ENCODE results near the gene NFATC1.
"Not testable (repeated sequence)": the region's sequence is repeated elsewhere in the genome, so short reads cannot be mapped to it uniquely, and the experiment has no call there.

The NFATC1 gene

DNA sequence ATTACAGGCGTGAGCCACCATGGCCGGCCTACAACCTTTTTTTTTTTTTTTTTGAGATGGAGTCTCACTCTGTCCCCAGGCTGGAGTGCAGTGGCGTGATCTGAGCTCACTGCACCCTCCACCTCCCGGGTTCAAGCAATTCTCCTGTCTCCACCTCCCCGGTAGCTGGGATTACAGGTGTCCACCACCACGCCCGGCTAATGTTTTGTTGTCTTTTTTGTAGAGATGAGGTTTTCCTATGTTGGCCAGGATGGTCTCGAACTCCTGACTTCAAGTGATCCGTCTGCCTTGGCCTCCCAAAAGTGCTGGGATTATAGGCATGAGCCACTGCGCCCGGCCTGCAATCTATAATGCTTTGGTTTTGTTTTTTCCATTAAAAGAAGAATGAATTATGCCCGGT is 19.1 kb upstream of the NFATC1 start:
- not testable (repeated sequence) for DNase-seq

DNA sequence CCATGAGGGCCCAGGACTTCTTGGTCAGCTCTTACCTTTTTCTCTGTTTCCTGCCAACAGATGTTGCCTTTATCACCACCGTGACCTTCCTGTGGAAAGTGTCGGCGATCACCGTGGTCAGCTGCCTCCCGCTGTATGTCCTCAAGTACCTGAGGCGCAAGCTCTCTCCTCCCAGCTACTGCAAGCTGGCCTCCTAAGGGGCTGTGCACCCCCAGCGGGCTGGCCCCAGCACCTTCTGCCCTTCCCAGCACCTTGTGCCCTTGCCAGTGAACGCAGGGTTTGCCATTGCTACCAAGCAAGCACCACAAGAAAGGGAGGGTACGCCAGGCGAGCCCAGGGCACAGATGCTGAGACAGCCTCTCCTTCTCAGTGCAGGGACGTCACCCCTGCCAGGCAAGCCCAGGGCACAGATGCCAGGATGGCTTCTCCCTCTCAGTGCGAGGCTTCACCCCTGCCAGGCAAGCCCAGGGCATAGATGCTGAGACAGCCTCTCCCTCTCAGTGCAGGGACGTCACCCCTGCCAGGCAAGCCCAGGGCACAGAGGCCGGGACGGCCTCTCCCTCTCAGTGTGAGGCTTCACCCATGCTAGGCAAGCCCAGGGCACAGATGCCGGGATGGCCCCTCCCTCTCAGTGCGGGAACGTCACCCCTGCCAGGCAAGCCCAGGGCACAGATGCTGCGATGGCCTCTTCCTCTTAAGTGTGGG is 18.4 kb upstream of the NFATC1 start:
- DNase-seq = no peak

DNA sequence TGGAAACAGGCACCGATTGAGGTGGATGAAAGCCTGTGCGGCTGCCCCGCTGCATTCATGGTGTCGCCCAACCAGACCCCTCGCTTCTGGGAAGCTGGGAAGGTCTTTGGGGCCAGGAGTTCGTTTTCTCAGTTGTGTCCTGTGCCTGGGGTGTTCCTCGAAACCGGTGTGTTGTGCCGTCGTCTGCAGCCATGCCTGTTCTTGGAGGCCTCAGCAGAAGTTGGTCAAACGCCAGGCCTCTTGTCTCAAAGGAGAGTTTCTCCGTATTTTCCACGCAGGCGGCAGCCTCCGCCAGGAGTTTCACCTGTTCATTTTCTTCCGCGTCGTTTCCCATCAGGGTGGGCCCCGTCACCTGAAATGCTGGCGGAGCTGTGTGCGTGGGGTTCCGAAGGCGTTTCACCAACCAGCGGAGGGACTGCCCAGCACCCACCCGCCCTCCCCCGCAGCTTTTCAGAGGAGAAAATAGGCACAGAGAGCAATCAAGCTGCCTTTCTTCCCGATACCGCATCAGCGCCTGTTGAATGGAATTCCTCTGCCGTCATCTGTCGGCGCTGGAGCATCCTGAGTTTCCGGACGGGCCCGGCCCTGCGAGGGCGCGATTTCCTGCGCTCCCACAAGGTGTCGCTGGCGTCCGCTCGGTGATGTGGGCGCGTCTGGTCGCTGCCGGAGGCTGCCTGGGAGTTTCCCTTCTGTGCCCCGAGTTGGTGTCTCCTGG is 17.0 kb upstream of the NFATC1 start:
- peak; percentile 74 for DNase-seq

DNA sequence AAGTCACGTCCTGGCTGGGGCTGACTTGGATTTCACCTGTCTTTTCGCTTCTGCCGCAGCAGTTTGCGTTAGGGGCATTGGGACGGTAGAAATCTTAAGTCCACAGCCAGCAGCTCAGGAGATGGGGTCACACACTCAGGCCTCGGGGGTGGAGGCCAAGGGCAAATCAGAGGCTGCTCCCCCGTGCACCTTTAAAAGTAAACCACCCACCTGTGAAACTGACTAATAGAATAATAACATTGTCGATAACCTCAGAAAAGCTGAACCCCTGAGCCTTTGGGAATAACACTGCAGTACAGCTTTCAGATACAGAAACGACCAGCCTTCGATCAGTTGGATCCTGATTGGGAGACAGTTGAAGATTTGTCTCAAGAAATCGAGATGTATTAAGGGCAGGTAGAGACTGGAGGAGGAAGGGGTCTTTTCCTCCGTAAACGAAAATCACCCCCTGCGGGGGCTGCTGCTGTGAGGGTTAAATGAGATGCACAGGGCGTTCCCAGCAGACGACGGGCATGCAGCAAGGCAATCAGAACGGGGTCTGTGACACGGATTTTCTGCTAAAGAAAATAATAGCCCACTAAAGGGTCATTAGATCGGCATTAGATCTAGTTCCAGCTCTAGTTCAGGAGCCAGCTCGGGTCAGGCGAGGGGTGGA is 16.4 kb upstream of the NFATC1 start:
- DNase-seq = no peak

DNA sequence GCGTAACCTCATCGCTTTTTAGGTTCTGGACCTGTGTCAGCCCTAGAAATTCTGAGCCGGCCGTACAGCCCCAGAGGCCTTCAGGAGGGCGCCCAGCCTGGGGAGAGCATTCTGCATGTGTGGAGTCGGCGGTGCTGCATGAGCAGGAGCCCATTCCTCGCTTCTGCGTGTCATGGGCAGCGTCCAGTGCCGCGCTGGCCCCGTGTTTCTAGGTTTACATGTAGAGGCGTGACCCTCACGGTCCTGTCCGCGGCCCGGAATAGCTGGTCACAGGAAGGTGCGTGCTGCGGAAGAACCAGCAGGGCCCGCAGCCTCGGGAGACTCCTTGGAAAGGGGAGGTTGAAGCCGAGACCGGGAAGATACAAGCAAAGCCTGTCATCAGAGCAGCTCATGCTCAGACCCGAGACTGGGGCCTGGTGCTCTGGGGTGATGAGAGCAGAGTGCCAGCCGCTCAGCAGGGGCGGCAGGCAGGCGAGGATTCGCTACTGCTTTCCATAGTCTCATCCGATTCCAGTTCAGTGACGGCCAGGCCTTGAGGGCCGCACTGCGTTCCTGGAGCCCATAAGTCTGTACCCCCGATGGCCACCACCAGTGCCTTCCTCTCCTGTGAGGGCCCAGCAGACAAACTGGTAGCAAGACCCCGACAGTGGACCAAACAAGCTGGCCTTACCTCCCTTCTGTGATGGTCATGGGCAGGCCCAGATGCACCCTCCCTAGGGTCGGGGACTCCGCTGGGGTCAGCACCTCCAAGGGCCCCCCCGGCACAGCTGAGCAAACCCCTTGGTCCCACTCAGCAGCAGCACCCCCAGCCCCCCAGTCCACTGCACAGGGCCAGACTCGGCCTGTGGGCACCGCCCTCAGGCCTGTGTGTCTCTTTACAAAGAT is 15.6 kb upstream of the NFATC1 start:
- DNase-seq = no peak

DNA sequence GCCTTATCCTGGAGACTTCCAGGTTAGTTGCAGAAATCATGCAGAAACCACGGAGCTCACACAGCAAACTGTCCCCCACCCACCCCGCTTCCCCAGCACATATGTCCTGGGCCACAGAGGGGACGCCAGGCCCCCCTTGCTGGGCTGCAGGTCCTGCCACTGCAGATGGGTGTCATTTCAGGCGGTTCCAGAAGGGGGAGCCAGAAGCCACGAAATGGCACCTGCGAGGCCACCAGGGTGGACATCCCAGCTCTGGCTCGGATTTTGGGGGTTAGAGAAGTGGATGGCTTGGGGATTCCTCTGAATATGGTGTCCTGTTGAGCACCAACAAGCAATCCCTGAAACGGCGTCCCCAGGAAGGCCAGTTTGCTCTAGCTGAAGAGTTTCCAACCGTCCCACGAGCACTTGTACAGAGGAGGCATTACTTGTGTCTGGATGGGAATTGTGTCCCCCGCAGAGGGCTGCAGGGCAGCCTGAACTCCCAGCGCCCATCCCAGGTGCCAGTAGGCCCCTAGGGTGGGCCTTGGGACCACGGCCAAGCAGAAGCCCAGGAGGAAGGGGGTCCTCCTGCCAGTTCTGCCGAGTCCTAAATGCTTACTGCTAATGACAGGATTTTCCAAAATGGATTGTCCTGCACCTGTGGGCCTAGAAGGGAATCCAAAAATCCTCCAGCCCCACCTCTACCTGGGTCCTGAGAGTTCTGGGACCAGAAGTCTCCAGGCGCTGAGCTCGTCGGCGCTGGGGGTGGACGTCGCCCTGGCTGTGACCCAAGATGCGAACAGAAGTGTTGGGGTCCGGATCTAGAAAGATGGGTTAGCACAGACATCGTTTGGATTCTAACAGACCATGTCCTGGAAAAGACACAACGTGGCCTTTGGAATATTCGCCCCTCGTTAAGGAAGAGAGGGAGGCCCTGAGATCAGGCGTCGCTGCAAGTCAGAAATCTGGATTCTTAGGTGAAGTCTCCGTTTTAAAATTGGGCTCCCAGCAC is 14.6 kb upstream of the NFATC1 start:
- DNase-seq = peak; percentile 58

DNA sequence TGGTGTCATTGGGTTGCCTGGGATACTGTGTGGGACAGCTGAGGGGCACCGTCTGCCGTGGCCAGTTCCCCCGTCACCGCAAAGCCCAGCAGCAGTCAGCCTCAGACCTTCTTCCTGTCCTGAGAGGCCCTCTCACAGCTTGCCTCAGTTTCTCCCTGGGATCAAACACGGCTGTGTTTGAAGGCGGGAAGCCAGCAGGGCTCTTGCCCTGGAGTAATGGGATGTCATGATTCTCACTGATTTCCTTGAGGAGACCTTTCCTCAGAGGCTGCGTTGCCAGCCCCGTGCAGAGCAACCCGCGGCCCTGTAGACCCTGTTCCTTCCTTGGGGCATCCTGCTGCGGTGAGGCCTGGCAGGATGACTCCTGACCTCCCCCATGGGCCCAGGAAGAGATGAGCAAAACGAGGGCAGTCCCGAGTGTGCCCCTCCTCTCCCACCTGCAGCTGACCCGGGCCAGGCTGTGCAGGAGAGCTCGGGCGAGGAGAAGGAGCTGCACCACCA is 13.9 kb upstream of the NFATC1 start:
- no peak for DNase-seq

DNA sequence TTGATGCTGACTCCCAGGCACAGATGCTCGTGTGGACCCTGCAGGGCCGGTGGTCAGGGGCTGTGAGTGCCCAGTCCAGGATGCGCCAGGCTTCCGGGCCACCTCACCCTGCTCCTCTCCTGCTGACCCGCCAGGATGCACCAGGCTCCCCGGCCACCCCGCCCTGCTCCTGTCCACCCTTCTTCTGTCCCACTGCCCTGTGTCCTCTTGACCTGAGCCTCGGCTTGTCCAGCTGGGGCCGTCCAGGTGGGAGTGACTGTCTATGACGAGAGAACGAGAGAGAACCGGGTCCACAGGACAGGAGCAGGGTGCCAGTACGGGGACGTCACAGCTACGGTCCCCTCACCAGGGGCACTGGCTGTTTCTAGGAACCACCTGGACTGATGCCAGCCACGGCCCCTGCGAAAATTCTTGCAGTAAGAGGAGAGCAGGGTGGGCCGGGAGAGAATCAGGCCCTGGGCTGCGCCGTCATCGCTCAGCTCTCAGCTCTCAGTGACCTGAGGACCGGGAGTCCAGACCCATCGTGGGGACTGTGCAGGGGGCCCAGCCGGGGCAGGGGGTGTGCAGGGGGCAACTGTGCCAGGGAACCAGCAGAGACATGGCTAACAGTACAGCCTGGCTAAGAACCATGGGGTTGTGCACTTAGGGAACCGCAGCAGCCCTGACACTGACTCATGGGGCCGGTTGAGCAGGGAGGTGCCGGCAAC is 12.9 kb upstream of the NFATC1 start:
- DNase-seq = no peak

DNA sequence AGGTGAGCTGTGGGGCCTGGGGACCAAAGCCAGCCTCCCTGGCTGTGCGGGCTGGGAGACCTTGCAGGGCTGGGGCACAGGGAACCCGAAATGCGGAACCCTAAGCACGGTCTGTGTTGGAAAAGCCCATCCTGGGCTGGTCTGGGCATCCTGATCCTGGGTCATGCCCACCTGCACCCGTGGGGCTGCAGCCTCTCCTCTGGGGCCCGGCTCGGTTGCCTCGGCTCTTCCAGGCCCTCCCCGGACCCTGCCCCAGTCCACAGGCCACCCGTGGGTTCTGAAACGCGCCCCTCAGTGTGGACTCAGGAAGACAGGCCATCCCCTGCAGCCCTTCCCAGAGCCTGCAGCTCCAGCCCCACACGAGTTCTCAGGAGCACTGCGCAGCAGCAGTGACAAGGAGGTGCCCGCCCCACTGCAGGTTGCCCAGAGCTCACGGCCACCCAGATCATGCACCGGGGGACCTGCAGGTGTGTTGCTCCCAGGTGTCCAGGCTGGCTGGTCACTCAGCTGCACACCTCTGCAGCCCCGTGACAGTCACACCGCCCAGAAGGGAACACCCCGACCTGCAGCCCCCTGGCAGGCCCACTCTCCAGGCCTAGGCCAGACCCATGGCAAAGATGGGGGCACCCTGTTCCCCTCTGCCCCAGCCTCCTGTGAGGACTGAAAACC is 12.2 kb upstream of the NFATC1 start:
- no peak for DNase-seq

DNA sequence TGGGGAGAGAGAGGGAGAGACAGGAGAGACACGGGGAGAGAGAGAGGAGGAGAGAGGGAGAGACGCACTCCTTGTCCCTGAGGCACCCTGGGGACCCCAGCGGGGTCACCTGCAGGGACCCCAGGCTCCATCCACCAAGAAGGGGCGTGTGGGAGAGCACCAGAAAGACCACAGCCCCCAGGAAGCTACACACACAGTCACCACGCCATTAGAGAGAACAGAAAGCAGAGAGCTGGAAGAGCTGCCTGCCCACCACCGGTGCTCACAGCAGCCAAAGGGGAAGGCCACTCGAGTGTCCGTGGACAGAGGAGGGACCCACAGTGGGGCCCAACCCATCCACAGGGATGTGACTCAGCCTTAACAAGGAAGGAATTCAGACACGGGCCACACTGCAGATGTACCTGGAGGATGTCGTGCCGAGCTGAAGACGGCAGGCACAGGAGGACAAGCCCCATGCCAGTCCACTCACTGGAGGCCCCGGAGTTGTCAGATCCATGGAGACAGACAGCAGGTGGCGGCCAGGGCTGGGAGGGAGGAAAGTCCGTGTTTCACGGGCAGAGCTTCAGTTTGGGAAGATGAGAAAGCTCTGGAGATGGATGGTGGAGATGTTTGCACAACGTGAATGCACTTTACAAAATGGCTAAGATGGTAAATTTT is 11.5 kb upstream of the NFATC1 start:
- no peak for DNase-seq

DNA sequence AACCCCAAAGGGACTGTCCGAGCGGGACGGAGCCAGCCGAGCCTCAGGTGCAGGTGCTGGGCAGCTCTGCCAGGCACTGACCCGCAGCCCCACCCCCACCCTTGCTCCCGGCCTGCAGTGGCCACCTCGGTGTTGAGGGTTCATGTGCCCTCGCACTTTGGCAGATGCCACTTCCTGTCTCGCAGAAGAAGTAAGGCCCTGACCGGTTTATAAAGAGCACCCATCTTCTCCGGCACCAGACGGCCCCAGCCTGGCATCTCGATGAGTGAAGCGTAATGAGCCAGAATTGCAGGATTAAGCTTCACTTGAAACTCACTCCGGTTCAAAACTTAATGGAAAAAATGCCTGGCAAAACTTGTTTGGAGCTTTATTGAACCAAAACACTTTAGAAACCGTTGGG is 10.9 kb upstream of the NFATC1 start:
- no peak for DNase-seq

DNA sequence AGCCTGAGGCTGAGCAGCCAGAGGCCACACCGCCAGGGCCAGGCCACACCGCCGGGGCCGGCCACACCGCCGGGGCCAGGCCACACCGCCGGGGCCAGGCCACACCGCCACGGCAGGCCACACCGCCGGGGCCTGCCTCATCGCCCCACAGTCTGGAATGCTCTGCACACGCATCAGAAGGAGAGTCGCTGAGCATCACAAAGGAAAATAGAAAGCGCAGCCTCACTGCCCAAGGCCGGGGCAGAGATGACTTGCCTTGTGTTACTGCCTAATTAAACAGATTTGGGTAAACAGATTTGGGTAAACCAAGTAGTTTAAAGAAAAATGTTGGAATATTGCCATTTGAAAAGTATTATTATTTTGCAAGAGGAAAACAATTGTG is 10.4 kb upstream of the NFATC1 start:
- no peak for DNase-seq

DNA sequence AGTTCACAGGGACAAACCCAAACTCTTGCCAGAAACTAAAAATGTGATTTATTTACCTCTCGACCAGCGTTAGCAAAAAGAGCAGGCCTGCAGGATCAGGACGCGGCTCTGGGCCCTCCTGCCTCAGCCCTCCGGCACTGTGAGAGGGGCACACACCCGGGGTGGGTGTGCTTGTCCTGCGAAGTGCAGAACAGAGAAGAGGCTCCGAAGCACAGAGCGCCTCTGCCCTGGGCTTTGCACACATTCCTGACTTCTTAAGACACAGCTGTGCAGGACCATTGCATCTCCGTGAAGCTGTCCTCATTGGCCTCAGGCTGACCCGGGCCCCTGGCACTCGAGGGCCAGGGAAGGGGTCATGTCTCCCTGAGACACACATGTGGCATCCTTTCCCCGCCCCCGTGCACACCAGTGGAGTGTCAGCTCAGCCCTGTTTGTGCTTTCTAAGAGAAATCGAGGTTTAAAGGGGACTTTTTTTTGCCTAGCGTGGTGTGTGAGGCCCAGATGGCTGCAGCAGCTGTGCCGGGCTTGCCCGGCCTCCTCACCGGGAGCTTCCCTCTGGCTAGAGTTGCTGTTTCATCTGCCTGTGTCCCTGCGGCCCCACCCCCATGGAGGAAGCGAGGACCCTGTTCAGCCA is 9.9 kb upstream of the NFATC1 start:
- DNase-seq = no peak

DNA sequence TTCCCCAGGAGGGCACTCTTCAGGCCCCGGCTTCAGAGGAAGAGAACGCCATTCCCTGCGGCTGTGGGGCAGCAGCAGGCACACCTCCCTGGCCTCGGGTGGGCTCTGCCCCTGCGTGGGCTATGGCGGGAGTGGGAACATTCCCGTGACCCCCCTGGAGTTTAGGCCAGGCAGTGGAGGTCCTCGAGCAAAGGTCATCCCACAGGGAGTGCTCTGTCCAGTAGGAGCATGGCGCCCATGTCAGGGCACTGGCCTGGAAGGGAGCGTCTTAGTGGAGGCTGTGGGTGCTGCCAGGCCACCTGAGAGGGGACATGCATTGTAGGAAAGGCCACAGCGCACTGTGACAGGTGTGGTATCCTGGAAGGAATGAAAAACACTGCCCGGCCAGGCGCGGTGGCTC is 9.2 kb upstream of the NFATC1 start:
- DNase-seq = no peak

DNA sequence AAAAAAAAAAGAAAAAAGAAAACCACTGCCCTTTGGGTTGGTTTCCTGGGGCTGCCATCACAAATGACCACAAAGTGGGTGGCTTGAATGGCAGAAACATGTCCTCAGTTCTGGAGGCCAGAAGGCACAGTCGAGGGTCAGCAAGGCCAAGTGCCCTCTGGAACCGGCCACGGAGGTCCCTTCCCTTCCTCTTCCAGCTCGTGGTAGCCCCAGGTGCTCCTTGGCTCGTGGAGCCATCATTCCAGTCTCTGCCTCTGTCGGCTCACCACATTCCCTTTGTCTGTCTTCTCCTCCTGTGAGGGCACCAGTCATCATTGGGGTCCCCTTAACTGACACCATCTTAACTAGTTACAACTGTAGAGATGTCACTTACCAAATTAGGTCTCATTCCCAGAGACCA is 8.5 kb upstream of the NFATC1 start:
- no peak for DNase-seq

DNA sequence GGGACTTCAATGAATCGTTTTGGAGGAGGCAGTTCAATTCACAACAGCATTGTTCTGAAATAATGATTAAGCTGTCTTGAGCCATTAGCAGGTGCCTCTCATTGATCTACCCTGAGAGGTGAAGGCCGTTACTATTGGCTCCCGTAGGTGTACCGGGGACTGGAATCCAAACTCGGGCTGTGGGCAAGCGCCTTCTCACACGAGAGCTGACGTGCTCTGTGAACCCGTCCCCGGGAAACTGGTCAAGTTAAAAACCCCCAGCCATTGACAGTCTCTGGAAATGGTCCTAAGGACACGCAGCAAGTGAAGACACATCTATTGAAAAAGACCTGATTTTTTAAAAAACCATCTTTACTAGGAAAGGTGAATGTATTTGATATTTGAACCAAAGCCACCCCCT is 8.1 kb upstream of the NFATC1 start:
- no peak for DNase-seq

DNA sequence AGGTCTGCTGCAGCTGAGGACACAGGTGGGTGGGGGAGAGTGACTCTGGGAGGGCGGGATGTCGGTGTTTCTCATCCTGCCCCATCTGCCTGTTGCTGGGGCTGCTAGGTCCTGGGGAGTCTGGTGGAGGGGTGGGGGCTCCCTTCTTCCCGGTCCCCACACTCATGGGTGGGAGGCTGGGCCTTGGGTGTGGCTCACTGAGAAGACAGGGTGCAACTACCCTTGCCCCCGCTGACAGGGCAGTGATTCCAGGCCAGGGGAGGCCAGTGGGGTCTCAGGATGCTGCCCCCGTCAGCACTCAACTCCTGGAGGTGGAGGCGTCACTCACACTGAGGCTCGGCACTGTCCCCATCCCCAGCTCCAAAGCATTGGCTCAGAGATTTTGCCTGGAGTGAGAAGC is 7.7 kb upstream of the NFATC1 start:
- no peak for DNase-seq

DNA sequence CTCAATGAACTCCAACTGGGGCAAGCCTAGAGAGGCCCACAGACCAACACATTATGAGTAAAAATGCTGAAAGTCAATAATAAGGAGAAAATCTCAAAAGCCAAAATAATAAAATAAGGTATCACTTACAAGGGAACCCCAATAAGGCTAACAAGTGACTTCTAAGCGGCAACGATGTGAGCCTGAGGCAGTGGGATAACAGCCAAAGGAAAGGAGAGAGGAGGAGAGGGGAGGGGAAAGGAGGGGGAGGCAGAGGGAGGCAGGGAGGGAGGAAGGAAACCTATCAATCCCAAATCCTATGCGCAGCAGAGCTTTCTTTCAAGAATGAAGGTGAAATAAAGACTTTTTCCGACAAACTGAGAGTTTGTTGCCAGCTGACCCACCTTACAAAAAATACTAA is 6.0 kb upstream of the NFATC1 start:
- DNase-seq = no peak

DNA sequence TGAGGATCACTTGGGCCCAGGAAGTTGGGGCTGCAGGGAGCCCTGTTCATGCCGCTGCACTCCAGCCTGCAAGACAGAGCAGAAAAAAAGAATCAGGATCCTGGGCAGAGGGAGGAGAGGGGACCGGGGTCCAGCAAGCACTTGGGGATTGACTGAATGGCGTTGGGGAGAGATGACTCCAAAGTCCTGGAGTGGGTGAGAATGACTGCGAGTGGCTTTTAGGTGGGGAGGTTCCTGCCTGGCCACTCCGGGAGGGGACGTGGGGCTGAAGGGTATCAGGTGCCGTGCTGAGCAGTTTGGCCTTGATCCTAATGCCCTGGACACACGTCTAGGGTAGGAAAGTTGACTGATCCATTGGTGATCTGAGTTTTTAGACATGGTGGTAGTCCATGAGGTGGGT is 3.5 kb upstream of the NFATC1 start:
- DNase-seq = no peak

All from effector CD8-positive, alpha-beta T cell (primary cell).